ENCODE data around the gene YKT6.

- TF ChIP-seq EP300 (IDR thresholded peaks at IDR 0.05; ENCODE audit: borderline replicate concordance) (no peak), CEBPB (IDR thresholded peaks at IDR 0.05) (no peak), CREB1 (IDR thresholded peaks at IDR 0.05; ENCODE audit: low read depth) (no peak), REST (IDR thresholded peaks at IDR 0.05; ENCODE audit: low read depth) (no peak), TAF1 (IDR thresholded peaks at IDR 0.05; ENCODE audit: low read depth) (no peak), USF1 (IDR thresholded peaks at IDR 0.05) (no peak), YY1 (IDR thresholded peaks at IDR 0.05; ENCODE audit: low read depth) (no peak), FOXM1 (IDR thresholded peaks at IDR 0.05; ENCODE audit: borderline replicate concordance, low read depth) (no peak)
Measured at GRCh38 chr7:44186736-44187135, 14.0 kb upstream of the YKT6 start.

Data from Ishikawa (cell line).